Endothelial cell of umbilical vein (primary cell): ENCODE data around the gene CTSD. TPM values are rescaled to one million over a fixed set of nuclear protein-coding genes. Genes with fewer than 3 reads are reported as not detected.

Experiments
- BruUV-seq: library from RNA; stranded (reverse); fragments of 400-500 nt; replicated peaks from 2 replicates; lab custom pipeline; 2021; lab: Mats Ljungman, UMichigan
- CTCF ChIA-PET: fragments of 300-600, 350-600 bp; sonication (Branson Sonifier 250); formaldehyde crosslinking; loops from one replicate; lab custom pipeline; 2021; ENCODE audit warnings: antibody characterized with exemption, inconsistent platforms; lab: Charles Lee
- POLR2A ChIA-PET: fragments of 300-600, 350-600 bp; sonication (Branson Sonifier 250); formaldehyde crosslinking; loops from one replicate; lab custom pipeline; 2021; ENCODE audit warnings: antibody characterized with exemption, inconsistent platforms; lab: Charles Lee
- DNase-seq: peaks from one replicate; pipeline ENCODE4 v3.0.0-alpha.2; 2011; ENCODE audit warnings: low read depth, low spot score
- FAIRE-seq: peaks from 2 replicates; lab custom pipeline; 2011; peaks lifted over from hg19 to GRCh38; lab: Jason Lieb, UNC
- H2AFZ ChIP-seq: 2 replicates; pipeline ENCODE4 v1.6.0; 2012; ENCODE audit warnings: low read depth, low read length, control low read depth, inconsistent platforms
- H3K27ac ChIP-seq: 2 replicates; pipeline ENCODE4 v1.5.1; 2011; ENCODE audit warnings: low read depth, mild to moderate bottlenecking, control low read depth, low read length, moderate library complexity; ENCODE audit not compliant: insufficient read depth
- H3K27me3 ChIP-seq, 2 experiments: 2 replicates each; pipeline versions ENCODE4 v1.6.0 to v1.6.1; 2011; ENCODE audit warnings: low read length in 2 of 2, mixed read lengths in 1 of 2; ENCODE audit not compliant: control insufficient read depth in 2 of 2, insufficient read depth in 2 of 2
- H3K36me3 ChIP-seq, 2 experiments: 2 replicates in 1 of 2; 3 replicates in 1 of 2; pipeline ENCODE4 v1.5.1; 2011; ENCODE audit warnings: low read length in 2 of 2, mild to moderate bottlenecking in 1 of 2, moderate library complexity in 1 of 2; ENCODE audit not compliant: control insufficient read depth in 2 of 2, insufficient read depth in 2 of 2; ENCODE audit errors: extremely low read depth in 1 of 2
- H3K4me1 ChIP-seq: 3 replicates; pipeline ENCODE4 v1.5.1; 2011; ENCODE audit warnings: mild to moderate bottlenecking, low read length; ENCODE audit not compliant: control insufficient read depth, insufficient read depth; ENCODE audit errors: extremely low read depth
- H3K4me2 ChIP-seq: 2 replicates; pipeline ENCODE4 v1.6.1; 2011; ENCODE audit warnings: low read length, control low read depth, mixed read lengths; ENCODE audit not compliant: insufficient read depth
- H3K4me3 ChIP-seq, 3 experiments: fragments of 200-600 bp in 1 of 3; sonication (generic), shearing (Covaris generic) in 1 of 3; replicated peaks in 1 of 3; 2 replicates each; pipeline ENCODE4 v1.5.1; 2011 to 2016; ENCODE audit warnings: control low read depth in 3 of 3, low read length in 3 of 3, mild to moderate bottlenecking in 2 of 3, inconsistent platforms in 1 of 3, low read depth in 1 of 3, moderate library complexity in 1 of 3; ENCODE audit not compliant: insufficient read depth in 1 of 3
- H3K79me2 ChIP-seq: 2 replicates; pipeline ENCODE4 v1.6.0; 2012; ENCODE audit warnings: low read length, inconsistent platforms; ENCODE audit not compliant: control insufficient read depth, insufficient read depth
- H3K9ac ChIP-seq: replicated peaks from 2 replicates; pipeline ENCODE3; 2011; ENCODE audit warnings: low read length, control low read depth; ENCODE audit not compliant: insufficient read depth; ENCODE audit errors: extremely low read depth
- H3K9me1 ChIP-seq: replicated peaks from 3 replicates; pipeline ENCODE4 v1.6.0; 2011; ENCODE audit warnings: mild to moderate bottlenecking, low read length; ENCODE audit not compliant: control insufficient read depth, insufficient read depth; ENCODE audit errors: extremely low read depth
- H3K9me3 ChIP-seq: replicated peaks from 2 replicates; pipeline ENCODE4 v1.5.1; 2012; ENCODE audit warnings: low read length, inconsistent platforms; ENCODE audit not compliant: control insufficient read depth, insufficient read depth
- H4K20me1 ChIP-seq: replicated peaks from 2 replicates; pipeline ENCODE3; 2011; ENCODE audit warnings: mild to moderate bottlenecking, low read length; ENCODE audit not compliant: control insufficient read depth, insufficient read depth; ENCODE audit errors: extremely low read depth
- CTCF ChIP-seq, 2 donors: IDR thresholded peaks; 1 replicate in 1 of 2; 2 replicates in 1 of 2; pipeline ENCODE4 v1.5.1; 2011; ENCODE audit warnings: low read length in 2 of 2, mild to moderate bottlenecking in 2 of 2, moderate library complexity in 2 of 2, control low read depth in 1 of 2, inconsistent platforms in 1 of 2, low read depth in 1 of 2; ENCODE audit not compliant: insufficient read depth in 1 of 2; ENCODE audit errors: extremely low read depth in 1 of 2
- EZH2 ChIP-seq: IDR thresholded peaks from 2 replicates; pipeline ENCODE4 v1.6.1; 2012; ENCODE audit warnings: borderline replicate concordance, low read depth, mild to moderate bottlenecking, moderate library complexity, low read length, inconsistent platforms; ENCODE audit not compliant: severe bottlenecking
- FOS ChIP-seq: IDR thresholded peaks from 2 replicates; pipeline ENCODE4 v1.6.1; 2011; ENCODE audit warnings: mild to moderate bottlenecking, low read length, moderate library complexity, borderline replicate concordance; ENCODE audit not compliant: insufficient read depth
- GATA2 ChIP-seq: IDR thresholded peaks from 2 replicates; pipeline ENCODE4 v1.7.0; 2011; ENCODE audit warnings: low read depth, mild to moderate bottlenecking, moderate library complexity, mixed read lengths, low read length; ENCODE audit not compliant: insufficient read length, insufficient read depth
- JUN ChIP-seq: IDR thresholded peaks from 2 replicates; pipeline ENCODE4 v1.6.1; 2011; ENCODE audit warnings: borderline replicate concordance, low read depth; ENCODE audit not compliant: insufficient read length, insufficient read depth
- MAX ChIP-seq: IDR thresholded peaks from 2 replicates; pipeline ENCODE4 v1.6.1; 2011; ENCODE audit not compliant: insufficient read depth, insufficient read length
- MYC ChIP-seq: IDR thresholded peaks from one replicate; pipeline ENCODE4 v1.6.1; 2011; ENCODE audit warnings: mild to moderate bottlenecking, low read depth, low read length
- POLR2A ChIP-seq: IDR thresholded peaks from 2 replicates; pipeline ENCODE4 v1.6.1; 2012; ENCODE audit warnings: low read depth, mild to moderate bottlenecking, control low read depth, low read length
- POLR2AphosphoS5 ChIP-seq: IDR thresholded peaks from 2 replicates; pipeline ENCODE4 v1.6.1; 2012; ENCODE audit warnings: low read depth, mild to moderate bottlenecking, control low read depth, low read length, moderate library complexity; ENCODE audit not compliant: insufficient read depth
- dilution Hi-C: fragments of 300-500 bp; cut with MboI; formaldehyde crosslinking; loops from one replicate; pipeline ENCODE4 v1.15.0; 2019; ENCODE audit warnings: low sequenced_read_pairs; ENCODE audit not compliant: extremely low pct_ligation_motif_present
- intact Hi-C: fragments of 100-400 bp; cut with micrococcal nuclease; formaldehyde crosslinking; loops from one replicate; pipeline ENCODE4 v1.10.0; 2022
- polyA plus RNA-seq, 4 experiments: library from polyadenylated mRNA; depleted of rRNA in 3 of 4; stranded (reverse) in 3 of 4; unstranded in 1 of 4; fragments of >200 nt; gene quantifications; 2 replicates each; pipeline versions ENCODE4 v1.2.1 to v1.2.3, GENCODE V29; 2011 to 2012; ENCODE audit warnings: missing spikeins in 1 of 4
- total RNA-seq: library from RNA; stranded (reverse); gene quantifications from 2 replicates; pipeline ENCODE4 v1.2.3, GENCODE V29; 2021

CTSD gene
- total and polyA plus RNA-seq, 2 donors (not counting 3 experiments of a cell fraction or from before 2014, with no cell fraction given), result 215 to 248 TPM

- Histone ChIP-seq H3K9me1 (no peaks in the 10 kb centered on the region), H3K27ac (no peak overlapping the region), H3K9ac (no peak overlapping the region), H3K4me3 (no peak overlapping the region), H4K20me1 (no peaks in the 10 kb centered on the region), H2AFZ (no peak overlapping the region), H3K27me3 (peaks cover 3 to 10% of the 10 kb centered on the region in 2 experiments), H3K79me2 (no peaks in the 10 kb centered on the region), H3K4me1 (no peaks in the 10 kb centered on the region), H3K36me3 (peaks cover 0 to 19% of the 10 kb centered on the region in 2 experiments), H3K4me2 (no peak overlapping the region), H3K9me3 (no peaks in the 10 kb centered on the region)
- DNase-seq (no peak), FAIRE-seq (no peak)
- no TSS peak for BruUV-seq
- POLR2A ChIA-PET, result no interaction called here
- CTCF ChIA-PET, result no interaction called here
- dilution Hi-C loops (no loop called here), intact Hi-C loops (no loop called here)
- TF ChIP-seq POLR2AphosphoS5, result no peak
- no peak for TF ChIP-seq GATA2
- TF ChIP-seq MYC, result no peak
- no peak for TF ChIP-seq EZH2
- no peak for TF ChIP-seq FOS
- no peak for TF ChIP-seq CTCF (IDR thresholded peaks at IDR 0.05; ENCODE audit: extremely low read depth in 1 of 2, insufficient read depth in 1 of 2, low read depth in 1 of 2, low read length in 2 of 2)
- TF ChIP-seq MAX, result no peak
- TF ChIP-seq POLR2A, result no peak
- TF ChIP-seq JUN, result no peak
These were observed 9.8 kb downstream of the CTSD start for GRCh38 chr11:1753929-1754305.
